Chondrocyte (in vitro differentiated cells): ENCODE measurements around the gene AGAP2. TPM values are rescaled to one million over a fixed set of nuclear protein-coding genes. Genes with fewer than 3 reads are reported as not detected.
"Not testable (repeated sequence)": the region's sequence is repeated elsewhere in the genome, so short reads cannot be mapped to it uniquely, and the experiment has no call there.

Experiments used
- DNase-seq: peaks from one replicate; pipeline ENCODE4 v3.0.0; 2021; ENCODE audit warnings: mixed read lengths, low spot score
- H3K27ac Mint-ChIP-seq: one replicate; pipeline ENCODE4 v1.8.0; 2021; ENCODE audit warnings: mild to moderate bottlenecking, moderate library complexity, mixed read lengths; ENCODE audit not compliant: unreplicated experiment
- H3K27me3 Mint-ChIP-seq: 2 replicates; pipeline ENCODE4 v1.8.0; 2021; ENCODE audit warnings: low read depth, mixed read lengths
- H3K36me3 Mint-ChIP-seq: 2 replicates; pipeline ENCODE4 v1.8.0; 2021; ENCODE audit warnings: low read depth, mixed read lengths
- H3K4me1 Mint-ChIP-seq: 2 replicates; pipeline ENCODE4 v1.8.0; 2021; ENCODE audit warnings: low read depth, mild to moderate bottlenecking, mixed read lengths
- H3K4me3 Mint-ChIP-seq: one replicate; pipeline ENCODE4 v1.8.0; 2021; ENCODE audit warnings: mild to moderate bottlenecking, moderate library complexity, mixed read lengths; ENCODE audit not compliant: unreplicated experiment
- H3K9me3 Mint-ChIP-seq: 2 replicates; pipeline ENCODE4 v1.8.0; 2021; ENCODE audit warnings: low read depth, mixed read lengths
- total RNA-seq: library from RNA; stranded (reverse); gene quantifications from 3 replicates; pipeline ENCODE4 v1.2.1, GENCODE V29; 2021
- TF ChIP-seq, protein P1 (sequence below): fragments of 200-600 bp; sonication (generic); IDR thresholded peaks from 2 replicates; pipeline ENCODE4 v1.5.0; 2021; ENCODE audit warnings: antibody characterized with exemption, mild to moderate bottlenecking, moderate library complexity

AGAP2 gene
- total RNA-seq, 1 donor from 2014 or later: 1.9 TPM

DNA sequence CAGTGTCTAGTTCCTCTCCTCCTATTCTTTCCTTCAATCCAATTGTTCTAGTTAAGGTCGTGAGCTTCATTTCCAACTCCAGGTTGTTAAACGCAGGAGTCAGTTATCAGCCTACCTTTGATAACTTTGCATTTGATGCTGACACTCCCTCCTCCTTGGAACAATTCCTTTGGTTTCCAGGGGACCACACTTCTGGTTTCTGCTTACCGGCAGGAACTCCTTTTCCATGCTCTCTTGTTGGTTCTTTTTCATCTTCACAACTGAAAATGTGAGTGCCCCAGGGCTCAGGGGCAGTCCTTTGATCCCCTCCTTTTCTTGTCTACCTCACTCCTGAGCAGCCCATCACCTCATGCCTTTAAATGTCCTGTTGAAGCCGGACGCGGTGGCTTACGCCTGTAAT, 38.8 kb upstream of the AGAP2 start:
- no peak overlapping the region for H3K27ac Mint-ChIP-seq
- DNase-seq: no peak
- no peaks in the 10 kb centered on the region for H3K27me3 Mint-ChIP-seq
- H3K4me1 Mint-ChIP-seq: peaks cover 16% of the 10 kb centered on the region
- no peaks in the 10 kb centered on the region for H3K9me3 Mint-ChIP-seq
- TF ChIP-seq, protein P1, sequence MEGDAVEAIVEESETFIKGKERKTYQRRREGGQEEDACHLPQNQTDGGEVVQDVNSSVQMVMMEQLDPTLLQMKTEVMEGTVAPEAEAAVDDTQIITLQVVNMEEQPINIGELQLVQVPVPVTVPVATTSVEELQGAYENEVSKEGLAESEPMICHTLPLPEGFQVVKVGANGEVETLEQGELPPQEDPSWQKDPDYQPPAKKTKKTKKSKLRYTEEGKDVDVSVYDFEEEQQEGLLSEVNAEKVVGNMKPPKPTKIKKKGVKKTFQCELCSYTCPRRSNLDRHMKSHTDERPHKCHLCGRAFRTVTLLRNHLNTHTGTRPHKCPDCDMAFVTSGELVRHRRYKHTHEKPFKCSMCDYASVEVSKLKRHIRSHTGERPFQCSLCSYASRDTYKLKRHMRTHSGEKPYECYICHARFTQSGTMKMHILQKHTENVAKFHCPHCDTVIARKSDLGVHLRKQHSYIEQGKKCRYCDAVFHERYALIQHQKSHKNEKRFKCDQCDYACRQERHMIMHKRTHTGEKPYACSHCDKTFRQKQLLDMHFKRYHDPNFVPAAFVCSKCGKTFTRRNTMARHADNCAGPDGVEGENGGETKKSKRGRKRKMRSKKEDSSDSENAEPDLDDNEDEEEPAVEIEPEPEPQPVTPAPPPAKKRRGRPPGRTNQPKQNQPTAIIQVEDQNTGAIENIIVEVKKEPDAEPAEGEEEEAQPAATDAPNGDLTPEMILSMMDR: no peak
- H3K4me3 Mint-ChIP-seq: no peak overlapping the region
- peaks cover 13% of the 10 kb centered on the region for H3K36me3 Mint-ChIP-seq

- DNase-seq: no peak
- Mint-ChIP-seq H3K27ac (no peak overlapping the region), H3K9me3 (no peaks in the 10 kb centered on the region), H3K27me3 (no peaks in the 10 kb centered on the region), H3K4me3 (no peak overlapping the region), H3K36me3 (peaks cover 13% of the 10 kb centered on the region), H3K4me1 (peaks cover 23% of the 10 kb centered on the region)
- TF ChIP-seq, protein P1: no peak
Measured at GRCh38 chr12:57776247-57776587, 37.7 kb upstream of the AGAP2 start.

- H3K36me3 Mint-ChIP-seq: peaks cover 13% of the 10 kb centered on the region
- no peaks in the 10 kb centered on the region for H3K9me3 Mint-ChIP-seq
- no peak for DNase-seq
- H3K27me3 Mint-ChIP-seq: no peaks in the 10 kb centered on the region
- no peak overlapping the region for H3K4me3 Mint-ChIP-seq
- TF ChIP-seq, protein P1: peak; percentile 13
- H3K27ac Mint-ChIP-seq: peak overlapping the region; percentile 8
- H3K4me1 Mint-ChIP-seq: peaks cover 26% of the 10 kb centered on the region
Measured at GRCh38 chr12:57775563-57776246, 37.2 kb upstream of the AGAP2 start.

- TF ChIP-seq, protein P1: no peak
- H3K27me3 Mint-ChIP-seq: no peaks in the 10 kb centered on the region
- no peak overlapping the region for H3K4me3 Mint-ChIP-seq
- peaks cover 17% of the 10 kb centered on the region for H3K36me3 Mint-ChIP-seq
- H3K27ac Mint-ChIP-seq: no peak overlapping the region
- no peaks in the 10 kb centered on the region for H3K9me3 Mint-ChIP-seq
- H3K4me1 Mint-ChIP-seq: peaks cover 26% of the 10 kb centered on the region
- DNase-seq: no peak
Measured at GRCh38 chr12:57775044-57775443, 36.5 kb upstream of the AGAP2 start.

DNA sequence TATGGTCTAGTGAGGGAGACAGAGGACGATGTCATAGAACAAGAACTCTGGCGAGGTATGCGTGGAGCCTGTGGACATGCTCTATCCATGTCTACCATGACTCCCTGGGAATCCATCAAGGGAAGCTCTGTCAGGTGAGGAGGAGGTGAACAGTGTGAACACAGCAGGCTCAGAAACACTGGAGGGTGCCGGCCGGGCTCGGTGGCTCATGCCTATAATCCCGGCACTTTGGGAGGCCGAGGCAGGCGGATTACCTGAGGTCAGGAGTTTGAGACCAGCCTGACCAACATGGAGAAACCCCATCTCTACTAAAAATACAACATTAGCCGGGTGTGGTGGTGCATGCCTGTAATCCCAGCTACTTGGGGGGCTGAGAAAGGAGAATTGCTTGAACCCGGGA, 36.1 kb upstream of the AGAP2 start:
- H3K27ac Mint-ChIP-seq: not testable (repeated sequence)

More for the DNA sequence above, 36.1 kb upstream of the AGAP2 start:
- Mint-ChIP-seq H3K36me3 (peaks cover 20% of the 10 kb centered on the region), H3K4me1 (peaks cover 26% of the 10 kb centered on the region)
- H3K4me3 Mint-ChIP-seq, H3K27me3 Mint-ChIP-seq, H3K9me3 Mint-ChIP-seq, DNase-seq: not testable (repeated sequence)
